Measurements from ENCODE around the gene ANKFN1.

The ANKFN1 gene

DNA sequence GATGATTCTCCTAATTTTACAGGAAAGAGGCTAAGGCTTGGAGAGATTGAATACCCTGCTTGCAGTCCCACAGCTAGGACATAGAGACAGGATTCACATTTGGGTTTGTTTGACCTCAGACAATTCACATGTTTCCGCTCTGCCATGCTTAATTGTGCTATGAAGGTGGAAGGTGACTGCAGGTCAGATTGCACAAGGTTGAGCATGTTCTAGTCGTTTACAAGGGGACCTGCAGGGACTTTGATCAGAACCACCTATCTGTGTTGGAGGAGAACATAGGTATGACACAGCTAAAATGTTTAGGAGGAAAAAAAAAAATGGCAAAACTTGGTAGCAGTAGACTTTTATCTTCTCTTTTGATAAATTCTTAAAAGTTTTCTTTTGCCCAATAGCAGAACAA is 4.9 kb upstream of the ANKFN1 start:
- no peak for DNase-seq

DNA sequence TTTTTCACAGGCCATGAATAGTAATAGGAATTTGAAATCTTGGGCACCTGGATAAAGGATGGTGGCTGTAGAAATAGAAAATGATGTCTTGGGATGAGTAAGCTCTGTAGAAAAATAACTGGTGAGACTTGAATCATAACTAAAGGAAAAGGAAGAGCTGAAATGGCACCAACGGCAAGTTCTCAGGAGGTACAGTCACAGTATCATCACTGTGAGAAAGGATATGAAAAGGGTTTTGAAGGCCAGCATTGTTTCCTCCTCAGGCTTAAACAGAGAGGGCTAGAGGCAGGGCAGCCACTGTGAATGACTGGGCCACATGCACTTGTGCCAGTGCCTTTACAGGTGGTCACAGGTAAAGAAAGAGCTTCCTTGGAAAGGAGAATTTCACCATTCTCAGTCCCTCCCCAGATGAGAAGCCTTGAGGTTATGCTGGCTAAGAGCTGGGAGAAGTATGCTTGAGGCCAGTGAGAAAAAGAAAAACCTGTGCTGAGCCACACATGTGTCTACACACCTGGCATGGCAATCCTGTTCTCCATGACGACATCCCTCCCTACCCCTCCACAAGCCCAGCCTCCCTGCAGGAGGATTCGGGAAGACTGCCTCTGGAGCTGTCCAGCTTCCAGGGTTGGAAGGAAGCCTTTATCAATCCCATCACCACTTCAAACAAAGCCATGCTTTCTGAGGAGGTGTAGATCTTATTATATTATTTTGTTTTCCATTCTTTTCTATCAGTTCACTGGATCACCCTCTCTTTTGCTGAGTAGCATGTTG is 3.8 kb upstream of the ANKFN1 start:
- DNase-seq, result peak; percentile 40

DNA sequence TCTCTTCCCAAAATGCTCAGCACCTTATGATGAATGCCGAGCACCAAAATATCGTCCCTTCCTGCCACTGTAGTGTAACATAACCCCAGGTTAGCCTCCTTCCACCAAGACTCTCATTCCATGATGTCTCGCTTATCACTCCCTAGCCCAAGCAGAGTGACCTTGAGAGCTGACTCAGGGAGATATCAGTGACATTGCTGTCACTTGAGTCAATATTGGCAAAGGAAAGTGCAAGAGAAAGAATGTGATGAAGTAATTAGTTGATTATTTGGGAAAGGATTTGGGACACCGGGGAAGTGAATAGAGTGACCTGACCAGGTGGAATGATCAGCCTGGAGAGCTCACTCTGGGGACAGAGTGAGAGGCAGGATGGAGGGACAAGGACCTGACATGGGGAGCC is 2.6 kb upstream of the ANKFN1 start:
- DNase-seq, result no peak

DNA sequence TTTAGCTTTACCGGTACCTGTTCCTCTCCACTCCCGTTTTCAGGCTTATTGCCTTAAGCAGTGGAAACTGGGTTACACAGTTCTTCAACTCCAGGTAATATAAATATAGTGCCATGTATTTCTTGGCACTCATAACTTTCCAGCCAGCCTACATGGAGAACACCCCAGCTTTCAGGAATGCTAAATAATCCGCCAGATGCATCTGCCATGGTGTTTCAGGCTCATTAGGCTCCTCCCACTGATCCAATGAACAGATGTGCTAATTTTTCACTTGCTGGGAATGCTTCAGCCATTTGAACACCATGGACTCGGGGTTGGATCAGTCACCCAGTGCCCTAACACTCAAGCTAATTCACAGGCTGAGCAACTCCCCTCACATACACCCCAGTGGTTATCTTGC is 4.6 kb downstream of the ANKFN1 start:
- DNase-seq, result no peak

DNA sequence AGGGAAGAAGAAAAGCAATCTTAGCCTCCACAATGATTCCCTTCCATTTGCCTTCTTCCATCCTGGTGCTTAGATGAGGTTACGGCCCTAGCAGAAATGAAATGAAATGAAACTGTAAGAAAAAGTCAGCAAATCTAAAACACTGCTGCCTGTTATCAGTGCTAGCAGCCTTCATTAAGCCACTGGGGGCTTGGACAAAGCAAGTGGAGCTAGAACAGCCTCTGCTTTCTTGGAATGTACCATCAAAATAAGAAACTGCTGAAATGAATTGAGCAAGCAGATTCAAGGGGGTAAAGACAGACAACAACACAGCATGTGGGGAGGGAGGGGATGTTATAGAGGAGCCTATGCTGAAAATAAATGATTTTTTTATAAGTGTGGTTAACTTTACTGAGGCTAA is 5.1 kb downstream of the ANKFN1 start:
- no peak for DNase-seq

DNA sequence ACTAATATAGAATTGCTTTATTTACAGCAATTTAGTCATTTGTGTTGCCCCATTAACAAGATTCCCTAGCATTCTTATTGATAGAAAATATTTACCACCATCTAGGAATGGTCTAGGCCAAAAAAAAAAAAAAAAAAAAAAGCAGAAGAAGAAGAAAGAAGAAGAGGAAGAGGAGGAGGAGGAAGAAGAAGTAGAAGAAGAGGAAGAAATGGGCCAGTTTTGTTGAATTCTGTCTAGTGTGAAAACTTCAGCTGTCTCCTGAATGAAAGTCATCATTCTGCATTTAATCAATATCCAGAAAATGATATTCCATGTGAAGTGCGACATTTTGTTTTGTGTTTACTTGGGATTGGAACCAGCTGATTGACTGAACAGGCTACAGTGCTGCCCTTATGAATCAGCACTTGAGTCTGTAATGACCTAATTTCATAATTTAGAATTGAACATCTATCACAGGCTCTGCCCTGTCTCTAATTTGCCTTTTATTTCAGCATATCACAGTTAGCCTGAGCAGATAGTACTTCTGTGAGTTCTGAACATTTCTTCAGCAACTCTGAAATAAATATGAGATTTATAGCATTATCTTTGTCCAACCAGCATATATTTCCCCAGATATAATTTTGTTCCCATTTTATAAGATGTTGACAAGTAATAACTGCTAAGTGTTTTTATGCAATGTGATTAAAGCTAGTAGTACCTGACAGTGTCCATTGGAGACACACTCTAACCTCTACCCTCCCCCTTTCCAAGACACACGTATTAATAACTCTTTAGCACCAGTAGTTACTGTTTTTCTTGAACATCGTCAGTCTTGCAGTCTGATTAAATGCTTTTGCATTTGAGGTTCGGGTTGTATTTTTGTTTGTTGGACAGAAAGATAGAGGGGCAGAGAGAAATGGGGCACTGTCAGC is 5.9 kb downstream of the ANKFN1 start:
- no peak for DNase-seq

DNA sequence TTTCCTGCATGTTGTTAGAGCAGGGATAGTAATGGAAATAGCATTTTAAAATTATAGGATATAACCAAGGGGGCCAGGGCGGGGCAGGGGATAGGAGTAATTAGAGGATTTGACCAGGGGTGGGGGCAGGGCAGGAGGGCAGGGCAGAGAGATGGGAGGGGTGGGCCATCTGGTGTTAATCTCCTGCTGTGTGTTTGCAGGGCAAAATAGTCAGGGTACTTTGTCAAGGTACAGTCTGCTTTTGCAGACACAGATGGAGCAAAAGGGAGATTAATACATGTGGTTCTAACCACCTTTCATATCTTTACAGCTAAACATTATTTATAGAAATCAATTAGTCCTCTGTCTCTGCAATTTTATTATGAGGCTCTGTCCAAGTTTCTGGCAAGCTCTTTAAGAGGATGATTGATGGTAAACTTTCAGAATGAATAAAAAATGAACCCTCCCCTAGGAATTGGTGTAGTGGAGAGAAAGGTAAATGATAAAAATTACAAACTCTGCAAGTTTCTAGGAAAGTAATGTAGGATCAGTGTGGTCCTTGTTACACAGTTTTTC is 6.6 kb downstream of the ANKFN1 start:
- DNase-seq, result no peak

DNA sequence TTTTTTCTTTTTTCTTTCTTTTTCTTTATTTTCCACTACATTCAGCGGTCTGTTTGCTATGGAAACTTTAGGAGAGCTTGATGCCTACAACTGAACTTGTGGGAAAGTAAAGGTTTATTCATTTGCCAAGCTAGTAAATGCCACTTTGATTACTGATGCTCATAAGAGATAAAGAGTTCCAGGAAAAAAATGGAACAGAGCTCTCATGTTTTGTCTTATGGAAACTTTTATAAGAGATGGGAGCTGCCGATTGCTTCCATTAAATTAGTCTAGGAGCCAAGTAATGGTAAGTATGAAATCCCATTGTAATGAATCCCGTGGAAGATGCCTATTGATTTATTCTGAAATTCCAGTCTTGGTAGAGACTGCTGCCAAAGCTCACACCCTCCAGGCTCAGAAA is 7.1 kb downstream of the ANKFN1 start:
- no peak for DNase-seq

DNA sequence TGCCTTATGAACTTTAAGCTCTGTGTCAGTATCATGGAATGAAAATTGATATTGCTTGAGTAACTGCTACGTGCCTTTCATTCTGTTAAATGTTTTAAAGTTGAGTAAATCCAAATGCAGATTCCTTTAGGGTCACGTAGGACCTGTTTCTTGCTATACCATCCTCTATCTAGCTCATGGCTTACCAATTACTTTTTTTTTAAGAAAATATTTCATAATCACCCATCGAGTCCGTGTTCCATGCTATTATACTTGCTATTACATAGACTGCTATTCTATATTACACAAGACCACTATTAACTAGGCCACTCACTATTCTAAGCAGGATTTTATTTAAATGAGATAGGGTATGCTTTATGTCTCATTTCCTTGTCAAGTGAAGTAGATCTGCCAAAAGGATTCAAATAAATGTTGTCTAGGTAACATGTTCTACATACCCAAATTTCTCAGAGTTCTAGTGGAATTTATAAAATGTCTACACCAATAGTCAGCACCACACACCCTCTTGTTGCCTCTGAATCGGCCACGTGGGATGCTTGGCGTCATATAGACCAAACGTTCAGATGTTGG is 11.9 kb downstream of the ANKFN1 start:
- peak; percentile 95 for DNase-seq

DNA sequence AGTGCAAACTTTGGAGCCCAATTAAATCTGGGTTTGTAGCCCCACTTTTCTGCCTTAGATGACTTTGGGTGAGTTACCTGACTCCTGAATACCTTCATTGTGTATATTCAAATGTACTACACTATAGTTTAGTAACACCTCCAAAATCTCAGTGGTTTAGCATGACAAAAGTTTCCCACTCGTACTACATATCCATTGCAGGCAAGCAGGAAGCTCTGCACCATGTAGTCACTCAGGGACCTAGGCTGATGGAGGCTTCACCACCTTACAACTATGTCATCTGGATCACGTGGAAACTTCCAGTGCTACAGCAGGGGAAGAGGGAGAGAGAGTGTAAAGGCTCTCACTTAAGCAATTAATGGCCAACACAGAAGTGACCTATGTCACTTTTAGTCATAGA is 14.2 kb downstream of the ANKFN1 start:
- DNase-seq, result no peak

DNA sequence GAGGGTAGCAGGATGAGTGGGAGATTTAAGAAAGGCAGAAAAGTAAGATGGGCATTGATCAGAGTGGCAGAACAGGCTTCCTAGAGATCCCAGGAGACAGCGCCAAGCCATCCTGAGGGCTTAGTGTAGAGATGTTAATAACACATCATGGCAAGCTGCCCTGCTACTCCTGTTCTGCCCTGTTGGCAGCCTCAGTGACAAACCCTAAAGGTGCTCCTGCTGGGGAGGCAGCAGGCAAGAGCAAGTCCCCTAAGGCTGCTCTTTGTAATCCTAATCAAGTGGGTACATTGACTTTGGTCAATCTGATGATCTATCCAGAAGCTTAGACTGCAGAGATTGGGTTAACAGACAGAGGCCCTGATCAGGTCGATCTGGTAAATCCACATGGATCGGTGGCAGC is 16.3 kb downstream of the ANKFN1 start:
- no peak for DNase-seq

DNA sequence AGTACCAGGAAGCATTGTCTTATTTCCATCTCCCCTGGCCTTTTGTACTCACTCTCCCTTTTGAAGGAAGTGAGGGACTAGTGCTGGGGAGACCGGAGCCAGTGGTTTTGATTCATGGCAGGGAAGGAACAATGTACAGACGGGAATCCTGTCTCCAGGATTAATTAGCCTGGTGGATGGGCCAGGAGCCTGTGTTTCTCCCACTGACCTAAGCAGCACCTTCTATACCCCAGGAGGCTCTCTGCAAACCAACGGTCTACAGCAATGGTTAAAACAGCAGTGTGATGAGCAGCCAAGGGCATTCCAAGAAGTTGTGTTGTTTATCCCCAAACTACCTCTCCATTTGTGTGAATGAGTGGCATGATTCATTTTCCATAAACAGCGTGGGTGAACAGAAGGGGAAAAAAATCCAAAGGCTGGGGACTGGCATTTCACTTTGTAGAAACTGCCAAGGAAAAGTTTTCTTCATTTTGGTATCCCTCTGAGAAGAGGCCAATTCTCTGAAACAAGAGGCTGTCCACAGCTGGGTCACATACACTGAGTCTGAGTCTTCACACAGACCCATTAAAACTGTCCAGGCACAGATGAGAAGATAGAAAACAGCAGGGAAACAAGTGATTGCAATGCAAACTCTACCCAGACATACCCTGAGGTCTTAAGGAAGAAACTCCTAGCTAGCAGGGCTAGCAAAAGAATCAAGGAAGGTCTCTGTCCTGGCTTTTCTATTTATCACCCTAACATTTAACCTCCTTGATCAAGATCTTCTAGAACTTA is 18.1 kb downstream of the ANKFN1 start:
- no peak for DNase-seq

DNA sequence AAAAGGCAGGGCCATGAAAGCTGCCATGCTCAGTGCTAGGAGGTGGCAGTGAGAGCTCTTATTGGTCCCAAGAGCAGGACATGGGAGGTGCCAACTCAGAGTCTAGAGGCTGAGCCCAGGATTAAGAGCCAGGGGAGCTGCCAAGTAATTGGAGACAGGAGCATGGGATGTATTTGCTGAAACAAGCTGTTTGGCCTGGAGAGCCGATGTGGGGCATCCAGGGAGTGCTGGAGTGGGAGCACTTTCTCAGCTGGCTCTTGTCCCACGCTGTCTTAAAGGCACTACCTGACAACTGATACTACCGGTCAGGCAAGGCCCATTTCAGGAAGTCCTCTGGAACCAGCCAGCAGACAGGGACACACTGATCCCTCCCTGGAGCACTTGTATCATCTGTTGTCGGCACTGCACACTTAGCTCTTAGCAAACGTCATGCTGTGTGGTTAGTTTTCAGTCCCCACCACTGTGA is 19.3 kb downstream of the ANKFN1 start:
- peak; percentile 46 for DNase-seq

DNA sequence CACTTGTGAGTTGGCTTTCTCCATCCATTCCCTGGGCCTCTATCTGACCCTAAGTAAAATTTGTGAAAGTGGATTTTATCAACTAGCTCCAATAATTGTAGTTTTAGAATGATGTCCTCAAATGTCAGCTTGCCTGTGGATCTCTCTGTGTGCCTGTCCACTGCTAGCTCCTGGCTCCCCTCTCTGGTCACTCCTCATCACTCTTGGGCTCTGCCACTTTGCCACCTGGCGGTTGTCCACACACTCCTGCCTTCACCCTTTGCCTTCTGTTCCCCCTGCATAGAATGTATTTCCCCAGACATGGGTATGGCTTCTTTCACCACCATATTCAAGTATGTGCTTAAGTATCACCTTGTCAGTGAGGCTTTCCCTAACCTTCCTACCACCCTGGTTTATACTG is 19.8 kb downstream of the ANKFN1 start:
- no peak for DNase-seq

DNA sequence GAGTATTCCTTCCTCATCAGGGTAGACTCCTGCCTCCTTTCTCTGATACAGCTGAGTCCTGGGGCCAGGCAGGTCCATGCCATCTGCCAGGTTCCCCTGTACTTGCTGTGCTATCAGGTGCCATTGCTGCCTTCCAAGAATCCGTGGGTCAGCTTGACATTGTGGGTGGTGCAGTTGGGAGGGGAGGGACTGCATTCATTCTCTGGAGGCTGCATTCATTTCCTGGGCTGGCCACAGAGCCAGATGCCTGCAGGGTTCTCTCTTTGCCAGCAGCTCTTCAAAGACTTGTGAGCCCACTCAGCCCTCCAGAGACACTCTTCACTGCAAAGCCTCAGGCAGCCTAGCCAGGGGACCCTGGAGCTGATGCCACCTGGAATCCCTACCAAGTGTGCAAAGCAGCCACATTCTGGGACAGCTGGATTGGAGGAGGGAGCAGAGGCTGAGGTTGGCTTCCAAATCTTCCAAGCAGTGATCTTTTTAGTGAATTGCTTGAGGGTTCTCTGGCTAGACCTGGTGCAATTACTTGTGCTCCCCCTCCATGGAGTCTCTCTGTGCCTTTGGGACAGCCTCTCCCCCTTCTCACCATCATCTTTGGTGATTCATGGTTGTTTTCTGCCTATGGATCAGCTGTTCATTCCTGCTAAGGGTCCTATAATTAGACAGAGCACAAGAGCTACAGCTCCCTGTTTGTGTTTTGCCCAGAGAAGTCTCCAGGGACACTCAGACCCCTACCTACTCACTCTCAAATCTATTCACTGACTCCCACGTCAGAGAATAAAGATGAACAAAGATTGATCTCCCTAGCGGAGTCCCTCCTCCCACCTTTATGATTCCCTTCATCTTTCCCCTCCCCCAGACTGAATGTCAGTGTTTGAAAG is 20.9 kb downstream of the ANKFN1 start:
- DNase-seq, result peak; percentile 43

DNA sequence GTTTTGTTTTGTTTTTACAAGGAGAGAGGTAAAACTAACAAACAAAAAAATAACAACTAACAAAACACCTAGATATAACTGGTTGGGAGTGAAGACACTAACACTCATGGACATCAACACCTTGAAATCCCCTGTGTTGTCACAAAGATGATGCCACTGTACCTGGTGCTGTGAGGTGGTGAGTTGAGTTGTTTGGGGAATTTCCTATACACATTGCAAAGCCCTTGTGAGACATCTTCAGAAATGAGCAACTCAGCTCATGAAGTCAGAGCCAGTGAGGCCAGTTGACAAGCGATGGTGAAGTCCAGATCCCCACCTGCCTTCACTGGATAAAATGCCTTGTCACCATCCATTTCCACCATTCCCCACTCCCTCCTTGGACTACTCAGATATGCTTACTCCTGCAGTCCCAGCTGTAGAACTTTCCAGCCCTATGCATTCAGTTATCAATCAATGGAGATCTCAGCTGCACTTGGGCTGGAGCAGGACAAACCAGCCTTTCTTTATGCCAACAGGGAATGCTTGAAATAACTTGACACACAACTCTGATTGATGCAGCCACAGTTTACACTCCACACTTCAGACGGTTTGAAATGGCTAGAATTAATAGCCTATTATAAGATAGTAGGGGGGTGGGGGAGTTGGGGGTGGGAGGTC is 22.2 kb downstream of the ANKFN1 start:
- no peak for DNase-seq

DNA sequence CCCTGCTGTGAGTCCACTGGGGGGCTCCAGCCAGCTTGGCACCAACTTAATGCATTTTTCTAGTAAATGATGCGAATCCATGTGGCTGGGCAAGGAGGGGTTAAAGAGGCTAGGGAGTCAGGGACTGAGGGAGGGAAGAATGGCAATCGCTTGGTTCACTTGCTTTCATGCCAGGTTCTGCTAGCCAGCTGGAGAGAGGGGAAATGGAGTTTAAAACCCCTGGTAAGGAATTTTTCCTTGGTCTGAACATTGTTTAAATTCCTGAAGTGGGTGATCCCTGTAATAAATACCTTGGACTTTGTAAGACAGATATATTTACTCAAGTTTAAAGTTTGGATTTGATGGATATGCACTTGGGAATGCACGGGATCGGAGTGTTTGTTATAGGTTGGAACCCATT is 22.8 kb downstream of the ANKFN1 start:
- peak; percentile 55 for DNase-seq

DNA sequence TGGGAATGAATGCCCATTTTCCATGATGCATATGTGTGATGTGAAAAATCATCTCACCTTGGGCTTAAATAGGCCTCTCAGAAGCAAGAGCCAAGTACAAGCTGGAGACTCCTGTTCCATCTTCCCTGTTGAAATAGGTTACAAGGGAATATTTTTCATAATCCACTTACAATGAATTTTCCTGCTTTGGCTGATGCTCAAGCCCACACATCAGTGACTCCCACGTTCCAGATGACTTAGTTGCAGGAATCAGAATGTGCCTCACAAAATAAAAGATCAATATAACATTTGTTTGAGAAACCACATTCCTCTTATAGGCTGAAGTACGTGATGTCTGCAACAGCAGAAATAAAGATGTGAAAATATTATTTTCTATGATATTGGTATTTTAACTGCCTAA is 24.1 kb downstream of the ANKFN1 start:
- DNase-seq, result no peak

DNA sequence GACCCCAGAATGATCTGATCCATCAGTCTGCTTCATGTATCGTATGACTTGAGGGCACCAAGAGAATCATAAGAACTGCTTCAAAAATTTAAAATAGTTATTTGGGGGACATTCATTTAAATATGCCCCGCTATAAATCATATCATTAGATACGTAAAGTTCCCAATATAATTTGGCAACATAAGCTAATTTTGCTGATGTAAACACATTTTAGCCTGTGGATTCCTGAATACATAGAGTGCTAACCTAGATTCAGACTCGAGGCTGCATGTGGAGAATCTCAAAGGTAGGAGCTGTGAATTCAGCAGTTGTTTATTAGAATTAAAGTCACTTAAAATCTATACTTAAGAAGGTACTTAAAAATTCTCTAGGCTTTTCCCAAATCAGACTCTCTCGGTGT is 24.9 kb downstream of the ANKFN1 start:
- DNase-seq, result no peak

DNA sequence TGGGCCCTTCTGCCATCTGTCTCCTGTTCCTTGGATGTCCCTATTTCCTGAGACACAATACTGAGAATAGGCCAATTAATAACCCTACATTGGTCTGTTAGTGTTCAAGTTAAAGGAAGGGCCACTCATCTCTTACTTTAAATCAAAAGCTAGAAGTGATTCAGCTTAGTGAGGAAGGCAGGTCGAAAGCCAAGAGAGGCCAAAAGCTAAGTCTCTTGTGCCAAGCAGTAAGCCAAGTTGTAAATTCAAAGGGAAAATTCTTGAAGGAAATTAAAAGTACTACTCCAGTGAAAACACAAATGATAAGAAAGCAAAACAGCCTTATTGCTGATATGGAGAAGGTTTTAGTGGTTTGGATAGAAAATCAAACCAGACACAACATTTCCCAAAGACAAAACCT is 28.8 kb downstream of the ANKFN1 start:
- no peak for DNase-seq

DNA sequence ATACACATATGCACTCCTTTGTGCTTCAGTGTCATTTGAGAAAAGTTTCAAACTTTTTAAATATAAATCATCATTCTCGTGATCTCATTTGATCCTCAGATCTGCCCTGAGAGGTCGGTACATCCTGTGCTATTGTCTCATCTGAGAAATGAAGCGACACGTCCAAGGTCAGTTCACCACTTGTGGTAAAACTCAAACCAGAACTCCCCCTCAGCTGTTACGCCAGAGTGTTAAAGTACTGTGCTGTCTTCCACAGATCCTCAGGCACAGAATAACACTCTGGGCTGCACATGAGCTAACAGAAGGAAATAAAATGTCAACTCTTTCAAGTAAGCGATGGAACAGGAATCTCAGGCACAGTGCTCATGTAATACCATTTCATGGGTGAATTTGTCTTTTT is 31.4 kb downstream of the ANKFN1 start:
- DNase-seq, result peak; percentile 63

Measured in HCEC 1CT (cell line).